Measurements from ENCODE around the gene CASP12. TPM values are rescaled to one million over a fixed set of nuclear protein-coding genes. Genes with fewer than 3 reads are reported as not detected.

Gene CASP12
- total RNA-seq, 2 donors from 2014 or later, result 4.7 to 7.8 TPM

DNA sequence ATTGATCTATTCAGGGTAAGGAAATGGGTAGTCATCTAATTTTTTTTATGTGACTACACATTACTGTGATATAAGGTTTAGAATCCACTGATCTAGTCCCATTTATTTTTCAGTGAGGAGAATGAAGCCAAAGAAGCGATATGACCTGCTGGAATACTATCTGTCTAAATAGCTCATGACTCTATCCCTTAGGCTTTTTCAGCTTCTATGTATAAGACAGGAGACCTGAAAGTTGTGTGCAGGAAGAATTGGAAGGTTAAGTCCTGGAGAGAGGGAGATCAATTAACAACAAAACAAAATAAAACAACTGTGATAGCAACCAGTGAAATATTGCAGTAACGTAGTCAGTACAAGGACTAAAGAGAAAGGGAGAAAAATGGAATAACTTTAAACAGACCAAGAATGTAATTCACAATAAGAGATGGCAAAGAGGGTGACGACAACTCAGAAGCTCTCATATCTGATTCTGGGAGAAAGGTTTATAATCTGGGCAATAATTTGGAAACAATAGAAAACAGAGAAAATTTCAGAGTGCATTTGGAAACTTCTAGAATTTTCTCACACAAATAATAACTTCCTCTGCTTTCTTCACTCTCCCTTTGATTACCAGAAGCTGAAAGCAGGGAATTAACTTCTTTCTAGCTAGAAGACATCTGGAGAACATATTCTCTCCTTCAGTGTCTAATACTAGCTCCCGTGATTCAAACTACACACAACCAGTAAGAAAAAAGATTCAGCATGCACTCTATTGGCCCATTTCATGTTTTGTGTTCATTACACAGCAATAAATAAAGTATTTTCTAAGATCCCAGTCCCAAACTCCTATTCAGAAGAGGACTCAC, 19.2 kb upstream of the CASP12 start:
- peak overlapping the region; percentile 53 to 68 for H3K27ac ChIP-seq

DNA sequence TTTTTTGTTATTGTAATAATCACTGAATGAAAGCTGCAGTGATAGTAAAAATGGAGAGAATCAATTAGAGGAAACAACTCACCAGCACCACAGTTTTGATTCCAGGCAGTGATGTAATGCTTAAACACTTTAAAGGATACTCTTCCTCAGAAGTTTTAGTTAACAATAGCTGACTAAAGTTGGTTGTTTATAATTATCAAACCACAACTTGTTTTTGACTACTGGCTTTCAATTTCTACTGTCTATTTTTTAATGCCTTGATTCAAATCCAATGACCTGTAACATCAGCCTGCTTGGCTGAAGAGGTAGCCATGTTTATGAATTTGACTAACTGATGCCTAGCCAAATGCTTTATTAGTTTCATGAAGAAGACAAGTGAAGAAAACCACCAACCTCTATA, 18.2 kb upstream of the CASP12 start:
- no peak for ATAC-seq (ENCODE audit: insufficient number of reproducible peaks, low FRiP score, low read depth)
- H3K9me3 ChIP-seq, result no peaks in the 10 kb centered on the region
- no peak for DNase-seq (ENCODE audit: low spot score)
- H3K4me3 ChIP-seq, result peak overlapping the region; percentile 86
- no peaks in the 10 kb centered on the region for H3K36me3 ChIP-seq
- TF ChIP-seq, protein P1, sequence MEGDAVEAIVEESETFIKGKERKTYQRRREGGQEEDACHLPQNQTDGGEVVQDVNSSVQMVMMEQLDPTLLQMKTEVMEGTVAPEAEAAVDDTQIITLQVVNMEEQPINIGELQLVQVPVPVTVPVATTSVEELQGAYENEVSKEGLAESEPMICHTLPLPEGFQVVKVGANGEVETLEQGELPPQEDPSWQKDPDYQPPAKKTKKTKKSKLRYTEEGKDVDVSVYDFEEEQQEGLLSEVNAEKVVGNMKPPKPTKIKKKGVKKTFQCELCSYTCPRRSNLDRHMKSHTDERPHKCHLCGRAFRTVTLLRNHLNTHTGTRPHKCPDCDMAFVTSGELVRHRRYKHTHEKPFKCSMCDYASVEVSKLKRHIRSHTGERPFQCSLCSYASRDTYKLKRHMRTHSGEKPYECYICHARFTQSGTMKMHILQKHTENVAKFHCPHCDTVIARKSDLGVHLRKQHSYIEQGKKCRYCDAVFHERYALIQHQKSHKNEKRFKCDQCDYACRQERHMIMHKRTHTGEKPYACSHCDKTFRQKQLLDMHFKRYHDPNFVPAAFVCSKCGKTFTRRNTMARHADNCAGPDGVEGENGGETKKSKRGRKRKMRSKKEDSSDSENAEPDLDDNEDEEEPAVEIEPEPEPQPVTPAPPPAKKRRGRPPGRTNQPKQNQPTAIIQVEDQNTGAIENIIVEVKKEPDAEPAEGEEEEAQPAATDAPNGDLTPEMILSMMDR (IDR thresholded peaks at IDR 0.05), result no peak
- peaks cover 10 to 23% of the 10 kb centered on the region in 2 donors for H3K4me1 ChIP-seq (ENCODE audit: control insufficient read depth in 1 of 2, low read depth in 2 of 2)
- no peaks in the 10 kb centered on the region for H3K27me3 ChIP-seq (replicated peaks; ENCODE audit: insufficient read depth)
- H3K27ac ChIP-seq, result no peak overlapping the region

More for the DNA sequence above, 19.2 kb upstream of the CASP12 start:
- DNase-seq (ENCODE audit: low spot score) (no peak), ATAC-seq (ENCODE audit: insufficient number of reproducible peaks, low FRiP score, low read depth) (no peak)
- Histone ChIP-seq H3K36me3 (no peaks in the 10 kb centered on the region), H3K4me1 (ENCODE audit: control insufficient read depth in 1 of 2, low read depth in 2 of 2) (peaks cover 10 to 23% of the 10 kb centered on the region in 2 donors), H3K4me3 (peak overlapping the region; percentile 86), H3K27me3 (replicated peaks; ENCODE audit: insufficient read depth) (no peaks in the 10 kb centered on the region), H3K9me3 (no peaks in the 10 kb centered on the region)
- TF ChIP-seq, protein P1 (IDR thresholded peaks at IDR 0.05), result no peak

GRCh38 chr11:104912102-104912501, 13.8 kb upstream of the CASP12 start:
- H3K9me3 ChIP-seq, result no peaks in the 10 kb centered on the region
- H3K4me3 ChIP-seq, result no peak overlapping the region
- TF ChIP-seq, protein P1 (IDR thresholded peaks at IDR 0.05), result no peak
- no peak for DNase-seq (ENCODE audit: low spot score)
- H3K4me1 ChIP-seq (ENCODE audit: control insufficient read depth in 1 of 2, low read depth in 2 of 2), result peaks cover 10 to 20% of the 10 kb centered on the region in 2 donors
- no peaks in the 10 kb centered on the region for H3K27me3 ChIP-seq (replicated peaks; ENCODE audit: insufficient read depth)
- no peak for ATAC-seq (ENCODE audit: insufficient number of reproducible peaks, low FRiP score, low read depth)
- no peak overlapping the region for H3K27ac ChIP-seq
- H3K36me3 ChIP-seq, result no peaks in the 10 kb centered on the region

GRCh38 chr11:104908186-104908531, 9.9 kb upstream of the CASP12 start:
- ATAC-seq (ENCODE audit: insufficient number of reproducible peaks, low FRiP score, low read depth), result no peak
- no peak for DNase-seq (ENCODE audit: low spot score)
- no peaks in the 10 kb centered on the region for H3K9me3 ChIP-seq
- TF ChIP-seq, protein P1 (IDR thresholded peaks at IDR 0.05), result no peak
- H3K27ac ChIP-seq, result no peak overlapping the region
- H3K36me3 ChIP-seq, result no peaks in the 10 kb centered on the region
- no peaks in the 10 kb centered on the region for H3K27me3 ChIP-seq (replicated peaks; ENCODE audit: insufficient read depth)
- H3K4me3 ChIP-seq, result no peak overlapping the region
- no peaks in the 10 kb centered on the region for H3K4me1 ChIP-seq (ENCODE audit: control insufficient read depth in 1 of 2, low read depth in 2 of 2)

DNA sequence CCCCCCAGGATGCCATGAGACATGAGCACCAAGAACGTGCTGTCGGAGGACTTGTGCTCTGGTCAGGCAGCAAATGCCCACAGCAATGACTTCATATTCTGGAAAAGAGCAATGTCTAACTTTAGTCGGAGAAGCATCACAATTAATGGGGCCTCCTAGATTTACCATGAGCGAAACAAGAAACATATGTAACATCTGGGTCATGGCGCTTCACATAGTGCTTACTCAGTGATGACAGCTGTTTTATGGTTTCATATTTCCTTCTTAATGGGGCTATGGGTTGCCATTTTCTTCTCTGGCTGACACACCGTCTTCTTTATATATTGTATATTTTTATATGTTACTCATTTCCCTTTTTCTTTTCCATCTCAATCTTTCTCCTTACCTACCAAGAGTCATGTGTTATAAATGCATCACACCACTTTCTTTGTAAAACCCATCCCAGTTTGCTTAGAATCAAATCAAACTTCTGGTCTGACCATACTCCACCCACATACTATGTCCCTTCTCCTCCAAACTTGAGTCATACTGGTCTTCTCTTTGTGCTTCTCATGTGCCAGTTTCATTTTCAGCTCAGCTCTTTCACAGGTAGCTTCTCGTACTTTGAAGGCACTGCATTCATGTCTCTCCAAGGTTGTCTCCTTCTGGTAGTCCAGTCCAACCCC, 9.4 kb upstream of the CASP12 start:
- H3K4me3 ChIP-seq, result no peak overlapping the region
- H3K4me1 ChIP-seq (ENCODE audit: control insufficient read depth in 1 of 2, low read depth in 2 of 2), result no peaks in the 10 kb centered on the region
- no peaks in the 10 kb centered on the region for H3K27me3 ChIP-seq (replicated peaks; ENCODE audit: insufficient read depth)
- no peak overlapping the region for H3K27ac ChIP-seq
- no peak for DNase-seq (ENCODE audit: low spot score)
- TF ChIP-seq, protein P1 (IDR thresholded peaks at IDR 0.05), result no peak
- no peak for ATAC-seq (ENCODE audit: insufficient number of reproducible peaks, low FRiP score, low read depth)
- no peaks in the 10 kb centered on the region for H3K9me3 ChIP-seq
- no peaks in the 10 kb centered on the region for H3K36me3 ChIP-seq
